ENCODE measurements around the gene MAGI2.

Gene MAGI2

DNA sequence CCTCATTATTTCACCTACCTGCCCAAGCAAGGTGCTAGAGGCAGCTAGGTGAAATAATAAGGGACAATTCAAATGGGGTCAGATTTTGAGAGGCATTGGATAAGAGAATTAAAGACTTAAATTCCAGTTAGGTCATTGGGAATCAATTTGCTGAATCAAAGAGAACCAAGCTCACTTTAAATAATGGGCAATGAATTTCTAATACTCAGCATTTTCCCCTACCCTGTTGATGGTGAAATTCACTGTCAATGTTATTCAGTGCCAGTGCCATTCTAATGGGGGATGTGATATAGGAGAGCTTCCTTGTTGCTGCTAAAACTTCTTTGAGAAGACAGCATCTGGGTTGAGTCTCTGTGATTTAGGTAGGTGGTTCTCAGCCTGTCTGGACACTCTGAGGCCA lies 1145.6 kb downstream of the MAGI2 start:
- H2AFZ ChIP-seq (ENCODE audit: low read length): no peak overlapping the region
- H3K36me3 ChIP-seq (ENCODE audit: insufficient read depth, low read length): no peaks in the 10 kb centered on the region
- H3K79me2 ChIP-seq (ENCODE audit: insufficient read depth, low read length): no peaks in the 10 kb centered on the region
- no peak overlapping the region for H3K9ac ChIP-seq (ENCODE audit: low read depth, low read length, poor library complexity, severe bottlenecking)
- TF ChIP-seq EZH2phosphoT487 (IDR thresholded peaks at IDR 0.05; ENCODE audit: borderline replicate concordance): no peak
- TF ChIP-seq, protein P1, sequence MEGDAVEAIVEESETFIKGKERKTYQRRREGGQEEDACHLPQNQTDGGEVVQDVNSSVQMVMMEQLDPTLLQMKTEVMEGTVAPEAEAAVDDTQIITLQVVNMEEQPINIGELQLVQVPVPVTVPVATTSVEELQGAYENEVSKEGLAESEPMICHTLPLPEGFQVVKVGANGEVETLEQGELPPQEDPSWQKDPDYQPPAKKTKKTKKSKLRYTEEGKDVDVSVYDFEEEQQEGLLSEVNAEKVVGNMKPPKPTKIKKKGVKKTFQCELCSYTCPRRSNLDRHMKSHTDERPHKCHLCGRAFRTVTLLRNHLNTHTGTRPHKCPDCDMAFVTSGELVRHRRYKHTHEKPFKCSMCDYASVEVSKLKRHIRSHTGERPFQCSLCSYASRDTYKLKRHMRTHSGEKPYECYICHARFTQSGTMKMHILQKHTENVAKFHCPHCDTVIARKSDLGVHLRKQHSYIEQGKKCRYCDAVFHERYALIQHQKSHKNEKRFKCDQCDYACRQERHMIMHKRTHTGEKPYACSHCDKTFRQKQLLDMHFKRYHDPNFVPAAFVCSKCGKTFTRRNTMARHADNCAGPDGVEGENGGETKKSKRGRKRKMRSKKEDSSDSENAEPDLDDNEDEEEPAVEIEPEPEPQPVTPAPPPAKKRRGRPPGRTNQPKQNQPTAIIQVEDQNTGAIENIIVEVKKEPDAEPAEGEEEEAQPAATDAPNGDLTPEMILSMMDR (conservative IDR thresholded peaks at IDR 0.05; ENCODE audit: low read length): no peak
- H3F3A ChIP-seq (ENCODE audit: low read depth): no peaks in the 10 kb centered on the region
- no peak overlapping the region for H3K4me2 ChIP-seq (ENCODE audit: low read depth, low read length, poor library complexity, severe bottlenecking)
- H4K20me1 ChIP-seq (ENCODE audit: insufficient read depth, low read length, poor library complexity, severe bottlenecking): no peaks in the 10 kb centered on the region
- no peak overlapping the region for H3K4me3 ChIP-seq (ENCODE audit: low read length, poor library complexity, severe bottlenecking)
- no peaks in the 10 kb centered on the region for H3K9me3 ChIP-seq (ENCODE audit: insufficient read depth, low read depth, low read length)
- no peaks in the 10 kb centered on the region for H3K9me2 ChIP-seq (replicated peaks; ENCODE audit: low read depth, low read length)
- H3K27me3 ChIP-seq (ENCODE audit: insufficient read depth, low read length, poor library complexity, severe bottlenecking): no peaks in the 10 kb centered on the region
- H3K4me1 ChIP-seq (ENCODE audit: insufficient read depth, low read length, poor library complexity, severe bottlenecking): no peaks in the 10 kb centered on the region

DNA sequence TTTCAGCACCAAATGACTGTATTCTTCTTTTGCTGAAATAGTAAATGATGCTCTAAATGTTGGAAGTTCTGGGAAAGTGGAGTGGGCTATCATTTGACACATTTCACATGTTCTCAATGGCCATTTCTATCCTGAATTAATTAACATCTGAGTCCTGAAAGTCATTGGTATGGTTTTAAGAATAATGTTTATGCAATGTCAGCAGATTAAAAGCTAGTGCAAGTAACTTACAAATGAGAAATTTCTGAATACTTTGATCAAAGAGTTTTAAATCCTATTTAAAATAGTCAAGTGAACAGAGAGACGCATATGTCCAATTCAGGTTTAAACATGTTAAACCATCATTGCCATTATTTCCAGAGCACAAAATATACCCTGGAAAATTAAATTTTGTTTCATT lies 1146.8 kb downstream of the MAGI2 start:
- Histone ChIP-seq H3K4me3 (ENCODE audit: low read length, poor library complexity, severe bottlenecking) (no peak overlapping the region), H4K20me1 (ENCODE audit: insufficient read depth, low read length, poor library complexity, severe bottlenecking) (no peaks in the 10 kb centered on the region), H3K4me2 (ENCODE audit: low read depth, low read length, poor library complexity, severe bottlenecking) (no peak overlapping the region), H3F3A (ENCODE audit: low read depth) (no peaks in the 10 kb centered on the region), H3K4me1 (ENCODE audit: insufficient read depth, low read length, poor library complexity, severe bottlenecking) (no peaks in the 10 kb centered on the region), H3K9ac (ENCODE audit: low read depth, low read length, poor library complexity, severe bottlenecking) (no peak overlapping the region), H2AFZ (ENCODE audit: low read length) (no peak overlapping the region), H3K9me3 (ENCODE audit: insufficient read depth, low read depth, low read length) (no peaks in the 10 kb centered on the region), H3K79me2 (ENCODE audit: insufficient read depth, low read length) (no peaks in the 10 kb centered on the region), H3K36me3 (ENCODE audit: insufficient read depth, low read length) (no peaks in the 10 kb centered on the region), H3K9me2 (replicated peaks; ENCODE audit: low read depth, low read length) (no peaks in the 10 kb centered on the region), H3K27me3 (ENCODE audit: insufficient read depth, low read length, poor library complexity, severe bottlenecking) (no peaks in the 10 kb centered on the region)
- TF ChIP-seq EZH2phosphoT487 (IDR thresholded peaks at IDR 0.05; ENCODE audit: borderline replicate concordance): no peak
- TF ChIP-seq, protein P1 (conservative IDR thresholded peaks at IDR 0.05; ENCODE audit: low read length): no peak

DNA sequence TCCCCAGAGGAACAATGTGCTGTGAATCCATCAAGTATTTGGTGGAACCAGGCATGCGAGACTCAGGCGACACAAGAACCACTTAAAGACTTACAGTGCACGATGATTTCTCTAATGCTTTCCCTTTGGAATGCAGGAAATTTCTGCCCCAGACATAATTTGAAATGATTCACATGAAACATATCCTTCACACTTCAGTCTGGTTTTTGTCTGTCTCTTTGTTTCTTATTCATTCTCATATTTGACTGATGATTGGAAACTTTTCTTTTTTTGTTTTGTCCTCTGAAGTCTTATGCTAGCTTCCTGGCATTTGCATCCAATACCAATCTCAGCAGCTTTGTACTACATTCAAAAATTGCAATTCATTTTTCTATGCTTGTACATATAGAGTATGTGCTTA lies 1152.1 kb downstream of the MAGI2 start:
- TF ChIP-seq, protein P1 (conservative IDR thresholded peaks at IDR 0.05; ENCODE audit: low read length): no peak
- TF ChIP-seq EZH2phosphoT487 (IDR thresholded peaks at IDR 0.05; ENCODE audit: borderline replicate concordance): no peak
- Histone ChIP-seq H3K4me3 (ENCODE audit: low read length, poor library complexity, severe bottlenecking) (no peak overlapping the region), H3K27me3 (ENCODE audit: insufficient read depth, low read length, poor library complexity, severe bottlenecking) (no peaks in the 10 kb centered on the region), H3K79me2 (ENCODE audit: insufficient read depth, low read length) (no peaks in the 10 kb centered on the region), H3K36me3 (ENCODE audit: insufficient read depth, low read length) (no peaks in the 10 kb centered on the region), H3K9me2 (replicated peaks; ENCODE audit: low read depth, low read length) (no peaks in the 10 kb centered on the region), H3F3A (ENCODE audit: low read depth) (no peaks in the 10 kb centered on the region), H3K4me2 (ENCODE audit: low read depth, low read length, poor library complexity, severe bottlenecking) (no peak overlapping the region), H4K20me1 (ENCODE audit: insufficient read depth, low read length, poor library complexity, severe bottlenecking) (no peaks in the 10 kb centered on the region), H2AFZ (ENCODE audit: low read length) (no peak overlapping the region), H3K9ac (ENCODE audit: low read depth, low read length, poor library complexity, severe bottlenecking) (no peak overlapping the region), H3K4me1 (ENCODE audit: insufficient read depth, low read length, poor library complexity, severe bottlenecking) (no peaks in the 10 kb centered on the region), H3K9me3 (ENCODE audit: insufficient read depth, low read depth, low read length) (no peaks in the 10 kb centered on the region)

Data from Loucy (cell line).